IgD-negative memory B cell (primary cell): ENCODE results near the gene NCF2. TPM values are rescaled to one million over a fixed set of nuclear protein-coding genes. Genes with fewer than 3 reads are reported as not detected.

ENCODE experiments used
- H3K27ac Mint-ChIP-seq, 3 donors: one replicate each; pipeline ENCODE4 v1.8.0; 2020 to 2022; ENCODE audit warnings: mild to moderate bottlenecking in 3 of 3, mixed read lengths in 3 of 3, moderate library complexity in 1 of 3
- H3K27me3 Mint-ChIP-seq: one replicate; pipeline ENCODE4 v1.8.0; 2021; ENCODE audit warnings: mixed read lengths
- H3K36me3 Mint-ChIP-seq: one replicate; pipeline ENCODE4 v1.8.0; 2020; ENCODE audit warnings: mild to moderate bottlenecking, mixed read lengths
- H3K4me1 Mint-ChIP-seq, 3 donors: one replicate each; pipeline ENCODE4 v1.8.0; 2020 to 2022; ENCODE audit warnings: mixed read lengths in 3 of 3, mild to moderate bottlenecking in 1 of 3
- H3K4me3 Mint-ChIP-seq, 4 donors: one replicate each; pipeline ENCODE4 v1.8.0; 2020 to 2022; ENCODE audit warnings: mild to moderate bottlenecking in 4 of 4, mixed read lengths in 4 of 4, moderate library complexity in 3 of 4
- H3K9me3 Mint-ChIP-seq, 3 donors: one replicate each; pipeline ENCODE4 v1.8.0; 2020 to 2021; ENCODE audit warnings: mixed read lengths in 3 of 3, mild to moderate bottlenecking in 1 of 3
- polyA plus RNA-seq: library from polyadenylated mRNA; unstranded; fragments of 300-500 nt; fragmentation: Illumina TruSeq; gene quantifications from one replicate; pipeline ENCODE4 v1.2.3, GENCODE V29; 2021

NCF2 gene
- polyA plus RNA-seq, 1 donor from 2014 or later, result 18.1 TPM

- Mint-ChIP-seq H3K27ac (no peak overlapping the region), H3K27me3 (no peaks in the 10 kb centered on the region), H3K36me3 (peaks cover 1% of the 10 kb centered on the region), H3K9me3 (no peaks in the 10 kb centered on the region), H3K4me1 (peaks cover 14 to 23% (median 18%) of the 10 kb centered on the region in 3 donors), H3K4me3 (peak overlapping the region in 1 of 4 donors; percentile 37)
These were observed 24.2 kb downstream of the NCF2 start for GRCh38 chr1:183566026-183566425.

- no peak overlapping the region for H3K27ac Mint-ChIP-seq
- H3K36me3 Mint-ChIP-seq, result peaks cover 1% of the 10 kb centered on the region
- no peaks in the 10 kb centered on the region for H3K9me3 Mint-ChIP-seq
- peak overlapping the region in 1 of 4 donors; percentile 55 for H3K4me3 Mint-ChIP-seq
- peaks cover 14 to 23% (median 18%) of the 10 kb centered on the region in 3 donors for H3K4me1 Mint-ChIP-seq
- H3K27me3 Mint-ChIP-seq, result no peaks in the 10 kb centered on the region
These were observed 25.0 kb downstream of the NCF2 start for GRCh38 chr1:183565261-183565660.

- peaks cover 5% of the 10 kb centered on the region for H3K36me3 Mint-ChIP-seq
- peak overlapping the region in 1 of 3 donors; percentile 16 for H3K27ac Mint-ChIP-seq
- H3K9me3 Mint-ChIP-seq, result no peaks in the 10 kb centered on the region
- peaks cover 6 to 11% (median 11%) of the 10 kb centered on the region in 3 donors for H3K4me1 Mint-ChIP-seq
- no peak overlapping the region for H3K4me3 Mint-ChIP-seq
- H3K27me3 Mint-ChIP-seq, result no peaks in the 10 kb centered on the region
These were observed 27.6 kb downstream of the NCF2 start for GRCh38 chr1:183562701-183563100.

- Mint-ChIP-seq H3K4me1 (peaks cover 4 to 7% (median 6%) of the 10 kb centered on the region in 3 donors), H3K27ac (no peak overlapping the region), H3K4me3 (no peak overlapping the region), H3K27me3 (no peaks in the 10 kb centered on the region), H3K9me3 (no peaks in the 10 kb centered on the region), H3K36me3 (peaks cover 4% of the 10 kb centered on the region)
These were observed 31.2 kb downstream of the NCF2 start for GRCh38 chr1:183559061-183559460.

GRCh38 chr1:183554577-183554976, 35.7 kb downstream of the NCF2 start:
- peak overlapping the region in 1 of 3 donors; percentile 10 for H3K27ac Mint-ChIP-seq
- peak overlapping the region in 1 of 4 donors; percentile 34 for H3K4me3 Mint-ChIP-seq
- peaks cover 4% of the 10 kb centered on the region for H3K36me3 Mint-ChIP-seq
- H3K9me3 Mint-ChIP-seq, result no peaks in the 10 kb centered on the region
- peaks cover 6 to 9% (median 7%) of the 10 kb centered on the region in 3 donors for H3K4me1 Mint-ChIP-seq
- no peaks in the 10 kb centered on the region for H3K27me3 Mint-ChIP-seq

GRCh38 chr1:183553764-183554163, 36.5 kb downstream of the NCF2 start:
- peak overlapping the region in 2 of 3 donors; percentile 20 to 54 for H3K27ac Mint-ChIP-seq
- no peaks in the 10 kb centered on the region for H3K27me3 Mint-ChIP-seq
- no peak overlapping the region for H3K4me3 Mint-ChIP-seq
- H3K36me3 Mint-ChIP-seq, result peaks cover 4% of the 10 kb centered on the region
- peaks cover 6 to 9% (median 7%) of the 10 kb centered on the region in 3 donors for H3K4me1 Mint-ChIP-seq
- H3K9me3 Mint-ChIP-seq, result no peaks in the 10 kb centered on the region

GRCh38 chr1:183553331-183553730, 36.9 kb downstream of the NCF2 start:
- Mint-ChIP-seq H3K27ac (peak overlapping the region in 2 of 3 donors; percentile 8 to 20), H3K4me1 (peaks cover 6 to 9% (median 7%) of the 10 kb centered on the region in 3 donors), H3K27me3 (no peaks in the 10 kb centered on the region), H3K36me3 (peaks cover 3% of the 10 kb centered on the region), H3K9me3 (no peaks in the 10 kb centered on the region), H3K4me3 (no peak overlapping the region)

- Mint-ChIP-seq H3K4me1 (peaks cover 6 to 11% (median 9%) of the 10 kb centered on the region in 3 donors), H3K4me3 (peak overlapping the region in 1 of 4 donors; percentile 3), H3K27ac (peak overlapping the region in 2 of 3 donors; percentile 8 to 20), H3K9me3 (no peaks in the 10 kb centered on the region), H3K36me3 (peaks cover 3% of the 10 kb centered on the region), H3K27me3 (no peaks in the 10 kb centered on the region)
These were observed 37.4 kb downstream of the NCF2 start for GRCh38 chr1:183552891-183553290.

GRCh38 chr1:183552441-183552840, 37.8 kb downstream of the NCF2 start:
- Mint-ChIP-seq H3K27me3 (no peaks in the 10 kb centered on the region), H3K4me1 (peaks cover 9 to 14% (median 10%) of the 10 kb centered on the region in 3 donors), H3K4me3 (no peak overlapping the region), H3K36me3 (peaks cover 3% of the 10 kb centered on the region), H3K27ac (no peak overlapping the region), H3K9me3 (no peaks in the 10 kb centered on the region)

- no peaks in the 10 kb centered on the region for H3K9me3 Mint-ChIP-seq
- H3K36me3 Mint-ChIP-seq, result peaks cover 3% of the 10 kb centered on the region
- no peak overlapping the region for H3K4me3 Mint-ChIP-seq
- H3K27me3 Mint-ChIP-seq, result no peaks in the 10 kb centered on the region
- peaks cover 9 to 19% (median 15%) of the 10 kb centered on the region in 3 donors for H3K4me1 Mint-ChIP-seq
- H3K27ac Mint-ChIP-seq, result no peak overlapping the region
These were observed 38.3 kb downstream of the NCF2 start for GRCh38 chr1:183551924-183552323.

GRCh38 chr1:183550915-183551314, 39.3 kb downstream of the NCF2 start:
- peaks cover 5% of the 10 kb centered on the region for H3K36me3 Mint-ChIP-seq
- H3K27ac Mint-ChIP-seq, result no peak overlapping the region
- H3K4me3 Mint-ChIP-seq, result no peak overlapping the region
- no peaks in the 10 kb centered on the region for H3K27me3 Mint-ChIP-seq
- H3K4me1 Mint-ChIP-seq, result peaks cover 12 to 22% (median 19%) of the 10 kb centered on the region in 3 donors
- H3K9me3 Mint-ChIP-seq, result no peaks in the 10 kb centered on the region

GRCh38 chr1:183548116-183548515, 42.1 kb downstream of the NCF2 start:
- Mint-ChIP-seq H3K27ac (no peak overlapping the region), H3K36me3 (peaks cover 11% of the 10 kb centered on the region)

GRCh38 chr1:183546427-183546826, 43.8 kb downstream of the NCF2 start:
- H3K4me3 Mint-ChIP-seq, result no peak overlapping the region
- peak overlapping the region in 1 of 3 donors; percentile 25 for H3K27ac Mint-ChIP-seq
- peaks cover 11% of the 10 kb centered on the region for H3K36me3 Mint-ChIP-seq
- no peaks in the 10 kb centered on the region for H3K27me3 Mint-ChIP-seq
- peaks cover 4 to 23% (median 18%) of the 10 kb centered on the region in 3 donors for H3K4me1 Mint-ChIP-seq
- H3K9me3 Mint-ChIP-seq, result no peaks in the 10 kb centered on the region

More at GRCh38 chr1:183548116-183548515, 42.1 kb downstream of the NCF2 start:
- H3K4me3 Mint-ChIP-seq, result no peak overlapping the region
- no peaks in the 10 kb centered on the region for H3K9me3 Mint-ChIP-seq
- H3K4me1 Mint-ChIP-seq, result peaks cover 4 to 23% (median 18%) of the 10 kb centered on the region in 3 donors
- no peaks in the 10 kb centered on the region for H3K27me3 Mint-ChIP-seq

- Mint-ChIP-seq H3K4me3 (no peak overlapping the region), H3K27ac (no peak overlapping the region), H3K36me3 (peaks cover 11% of the 10 kb centered on the region), H3K4me1 (peaks cover 4 to 23% (median 18%) of the 10 kb centered on the region in 3 donors), H3K27me3 (no peaks in the 10 kb centered on the region), H3K9me3 (no peaks in the 10 kb centered on the region)
These were observed 45.5 kb downstream of the NCF2 start for GRCh38 chr1:183544598-183545297.

GRCh38 chr1:183543619-183544204, 46.5 kb downstream of the NCF2 start:
- Mint-ChIP-seq H3K4me1 (peaks cover 4 to 23% (median 18%) of the 10 kb centered on the region in 3 donors), H3K27me3 (no peaks in the 10 kb centered on the region), H3K36me3 (peaks cover 11% of the 10 kb centered on the region), H3K27ac (peak overlapping the region in 1 of 3 donors; percentile 14), H3K9me3 (no peaks in the 10 kb centered on the region), H3K4me3 (no peak overlapping the region)
